ENCODE data around the gene GRAMD1A. TPM values are rescaled to one million over a fixed set of nuclear protein-coding genes. Genes with fewer than 3 reads are reported as not detected.

The GRAMD1A gene
- total and polyA plus RNA-seq, 4 donors, result 29.6 to 111 (median 64.4) TPM

DNA sequence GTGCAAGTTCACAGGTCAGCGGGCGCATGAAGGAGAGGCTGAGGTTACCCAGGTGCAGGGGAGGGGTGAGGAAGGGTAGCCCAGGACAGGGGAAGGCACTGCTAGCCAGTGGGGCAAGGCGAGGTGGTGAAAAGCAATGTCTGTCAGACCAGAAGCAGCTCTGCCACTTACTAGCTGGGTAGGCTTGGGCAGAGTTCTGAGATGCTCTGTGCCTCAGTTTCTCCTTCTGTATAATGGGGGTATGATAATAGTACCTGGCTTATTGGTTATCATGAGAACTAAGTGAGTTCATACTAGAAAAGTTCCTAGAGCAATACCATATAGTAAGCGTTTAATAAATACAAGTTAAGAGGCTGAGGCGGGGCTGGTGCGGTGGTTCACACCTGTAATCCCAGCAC lies 15.8 kb downstream of the GRAMD1A start:
- Histone ChIP-seq H3K27ac (ENCODE audit: low read depth, low read length) (no peak overlapping the region), H3K27me3 (ENCODE audit: control insufficient read depth, insufficient read depth, low read length) (no peaks in the 10 kb centered on the region), H3K36me3 (ENCODE audit: control insufficient read depth, insufficient read depth, low read length) (peaks cover 98% of the 10 kb centered on the region), H3K4me3 (ENCODE audit: low read depth, low read length) (no peak overlapping the region), H3K9me3 (ENCODE audit: control insufficient read depth, insufficient read depth, low read length) (no peaks in the 10 kb centered on the region), H3K4me1 (ENCODE audit: control insufficient read depth, insufficient read depth, low read length) (peaks cover 2% of the 10 kb centered on the region)
- WGBS (ENCODE audit: insufficient coverage), result 98% methylated on average over 5 of the region's 6 CpGs
- no peak for DNase-seq (ENCODE audit: low read depth in 4 of 6, low spot score in 6 of 6)

DNA sequence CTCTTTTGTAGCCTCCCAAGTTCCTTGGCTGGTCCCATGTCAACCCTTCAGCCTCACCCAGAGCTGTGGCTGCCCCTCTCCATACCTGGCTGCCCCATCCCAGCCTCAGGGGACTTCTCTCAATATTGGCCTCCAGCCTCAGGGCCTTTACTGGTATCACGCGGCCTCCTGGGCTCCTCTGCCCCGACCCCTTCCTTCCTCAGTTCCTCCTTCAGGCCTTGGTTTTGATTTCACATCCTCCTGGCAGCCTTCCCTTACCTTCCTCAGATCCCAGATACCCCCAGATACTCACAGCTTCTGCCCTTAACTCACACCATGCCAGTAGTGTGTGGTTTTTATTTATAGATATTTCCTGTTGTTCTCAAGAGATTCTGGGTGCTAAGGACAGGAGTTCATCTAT lies 17.4 kb downstream of the GRAMD1A start:
- WGBS (ENCODE audit: insufficient coverage), result 91% methylated on average over 3 of the region's 3 CpGs
- Histone ChIP-seq H3K36me3 (ENCODE audit: control insufficient read depth, insufficient read depth, low read length) (peaks cover 98% of the 10 kb centered on the region), H3K4me3 (ENCODE audit: low read depth, low read length) (no peak overlapping the region), H3K27ac (ENCODE audit: low read depth, low read length) (no peak overlapping the region), H3K4me1 (ENCODE audit: control insufficient read depth, insufficient read depth, low read length) (peaks cover 2% of the 10 kb centered on the region), H3K9me3 (ENCODE audit: control insufficient read depth, insufficient read depth, low read length) (no peaks in the 10 kb centered on the region), H3K27me3 (ENCODE audit: control insufficient read depth, insufficient read depth, low read length) (no peaks in the 10 kb centered on the region)
- DNase-seq (ENCODE audit: low read depth in 4 of 6, low spot score in 6 of 6), result no peak

DNA sequence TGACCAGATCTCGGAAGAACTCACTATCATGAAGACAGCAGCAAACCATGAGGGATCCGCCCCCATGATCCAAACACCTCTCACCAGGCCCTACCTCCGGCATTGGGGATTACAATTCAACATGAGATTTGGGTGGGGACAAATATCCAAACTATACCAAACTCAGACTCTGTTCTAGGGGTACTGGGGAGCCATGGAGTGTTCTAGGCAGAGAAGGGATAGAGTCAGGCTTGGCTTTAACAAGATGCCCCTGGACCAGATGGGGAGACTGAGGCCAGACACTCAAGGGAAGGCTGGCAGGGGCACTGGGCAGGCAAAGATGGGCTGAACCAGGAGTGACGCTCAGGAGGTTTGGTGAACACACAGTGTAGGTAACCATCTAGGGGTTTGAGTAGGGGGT lies 18.3 kb downstream of the GRAMD1A start:
- Histone ChIP-seq H3K4me3 (ENCODE audit: low read depth, low read length) (no peak overlapping the region), H3K27me3 (ENCODE audit: control insufficient read depth, insufficient read depth, low read length) (no peaks in the 10 kb centered on the region), H3K36me3 (ENCODE audit: control insufficient read depth, insufficient read depth, low read length) (peaks cover 98% of the 10 kb centered on the region), H3K27ac (ENCODE audit: low read depth, low read length) (no peak overlapping the region), H3K9me3 (ENCODE audit: control insufficient read depth, insufficient read depth, low read length) (no peaks in the 10 kb centered on the region), H3K4me1 (ENCODE audit: control insufficient read depth, insufficient read depth, low read length) (no peaks in the 10 kb centered on the region)
- no peak for DNase-seq (ENCODE audit: low read depth in 4 of 6, low spot score in 6 of 6)
- WGBS (ENCODE audit: insufficient coverage), result 100% methylated on average over 1 of the region's 4 CpGs

DNA sequence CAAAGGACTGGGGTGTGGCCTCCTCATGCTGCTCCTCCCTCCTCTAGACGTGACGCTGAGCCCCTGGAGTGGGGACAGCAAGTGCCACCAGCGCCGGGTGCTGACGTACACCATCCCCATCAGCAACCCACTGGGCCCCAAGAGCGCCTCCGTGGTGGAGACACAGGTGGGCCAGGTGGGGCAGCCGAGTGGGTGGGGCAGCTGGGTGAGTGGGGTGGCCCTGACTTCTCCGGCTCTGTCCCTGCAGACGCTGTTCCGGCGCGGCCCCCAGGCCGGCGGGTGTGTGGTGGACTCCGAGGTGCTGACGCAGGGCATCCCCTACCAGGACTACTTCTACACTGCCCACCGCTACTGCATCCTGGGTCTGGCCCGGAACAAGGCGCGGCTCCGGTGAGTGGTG lies 19.0 kb downstream of the GRAMD1A start:
- Histone ChIP-seq H3K4me1 (ENCODE audit: control insufficient read depth, insufficient read depth, low read length) (no peaks in the 10 kb centered on the region), H3K9me3 (ENCODE audit: control insufficient read depth, insufficient read depth, low read length) (no peaks in the 10 kb centered on the region), H3K36me3 (ENCODE audit: control insufficient read depth, insufficient read depth, low read length) (peaks cover 98% of the 10 kb centered on the region), H3K27ac (ENCODE audit: low read depth, low read length) (no peak overlapping the region), H3K4me3 (ENCODE audit: low read depth, low read length) (no peak overlapping the region), H3K27me3 (ENCODE audit: control insufficient read depth, insufficient read depth, low read length) (no peaks in the 10 kb centered on the region)
- DNase-seq (ENCODE audit: low read depth in 4 of 6, low spot score in 6 of 6), result no peak
- 92% methylated on average over 17 of the region's 22 CpGs for WGBS (ENCODE audit: insufficient coverage)

DNA sequence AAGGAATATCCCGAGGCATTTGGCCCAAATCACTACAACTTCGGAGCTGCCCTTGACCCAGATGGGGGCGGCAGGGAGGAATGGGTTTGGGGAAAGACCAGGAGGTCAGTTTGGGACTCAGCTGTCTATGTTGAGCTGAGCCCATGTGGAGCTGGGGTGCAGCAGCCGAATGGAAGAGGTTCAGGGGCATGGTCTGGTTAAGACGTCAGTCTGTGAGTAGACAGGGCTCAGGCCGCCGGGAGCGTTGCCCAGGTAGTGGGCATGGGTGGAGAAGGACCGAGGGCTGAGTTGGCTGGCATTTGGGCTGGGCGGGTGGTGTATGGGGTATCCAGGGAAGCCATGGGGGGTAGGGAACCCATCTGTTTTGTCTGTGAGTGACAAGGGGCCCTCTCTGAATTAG lies 20.9 kb downstream of the GRAMD1A start:
- peaks cover 98% of the 10 kb centered on the region for H3K36me3 ChIP-seq (ENCODE audit: control insufficient read depth, insufficient read depth, low read length)
- no peak overlapping the region for H3K4me3 ChIP-seq (ENCODE audit: low read depth, low read length)
- no peaks in the 10 kb centered on the region for H3K9me3 ChIP-seq (ENCODE audit: control insufficient read depth, insufficient read depth, low read length)
- H3K27me3 ChIP-seq (ENCODE audit: control insufficient read depth, insufficient read depth, low read length), result no peaks in the 10 kb centered on the region
- H3K4me1 ChIP-seq (ENCODE audit: control insufficient read depth, insufficient read depth, low read length), result no peaks in the 10 kb centered on the region
- DNase-seq (ENCODE audit: low read depth in 4 of 6, low spot score in 6 of 6), result no peak
- whole genome bisulfite sequencing (ENCODE audit: insufficient coverage), result 93% methylated on average over 8 of the region's 10 CpGs
- no peak overlapping the region for H3K27ac ChIP-seq (ENCODE audit: low read depth, low read length)

DNA sequence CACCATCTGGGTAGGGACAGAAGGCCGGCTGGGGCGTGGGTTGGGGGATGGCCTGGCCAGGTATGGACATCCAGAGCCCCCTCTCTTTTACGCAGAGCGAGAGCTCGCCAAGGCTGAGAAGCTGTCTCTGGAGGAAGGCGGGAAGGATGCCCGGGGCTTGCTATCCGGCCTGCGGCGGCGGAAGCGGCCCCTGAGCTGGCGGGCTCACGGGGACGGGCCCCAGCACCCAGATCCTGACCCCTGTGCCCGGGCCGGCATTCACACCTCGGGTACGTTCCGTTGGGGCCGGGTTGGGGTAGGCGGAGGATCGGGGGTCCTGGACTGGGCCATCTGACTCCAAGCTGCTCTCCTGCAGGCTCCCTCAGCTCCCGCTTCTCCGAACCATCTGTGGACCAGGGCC lies 21.5 kb downstream of the GRAMD1A start:
- Histone ChIP-seq H3K4me1 (ENCODE audit: control insufficient read depth, insufficient read depth, low read length) (no peaks in the 10 kb centered on the region), H3K27me3 (ENCODE audit: control insufficient read depth, insufficient read depth, low read length) (no peaks in the 10 kb centered on the region), H3K4me3 (ENCODE audit: low read depth, low read length) (no peak overlapping the region), H3K9me3 (ENCODE audit: control insufficient read depth, insufficient read depth, low read length) (no peaks in the 10 kb centered on the region), H3K27ac (ENCODE audit: low read depth, low read length) (no peak overlapping the region), H3K36me3 (ENCODE audit: control insufficient read depth, insufficient read depth, low read length) (peaks cover 98% of the 10 kb centered on the region)
- no peak for DNase-seq (ENCODE audit: low read depth in 4 of 6, low spot score in 6 of 6)
- WGBS (ENCODE audit: insufficient coverage), result 96% methylated on average over 25 of the region's 25 CpGs

DNA sequence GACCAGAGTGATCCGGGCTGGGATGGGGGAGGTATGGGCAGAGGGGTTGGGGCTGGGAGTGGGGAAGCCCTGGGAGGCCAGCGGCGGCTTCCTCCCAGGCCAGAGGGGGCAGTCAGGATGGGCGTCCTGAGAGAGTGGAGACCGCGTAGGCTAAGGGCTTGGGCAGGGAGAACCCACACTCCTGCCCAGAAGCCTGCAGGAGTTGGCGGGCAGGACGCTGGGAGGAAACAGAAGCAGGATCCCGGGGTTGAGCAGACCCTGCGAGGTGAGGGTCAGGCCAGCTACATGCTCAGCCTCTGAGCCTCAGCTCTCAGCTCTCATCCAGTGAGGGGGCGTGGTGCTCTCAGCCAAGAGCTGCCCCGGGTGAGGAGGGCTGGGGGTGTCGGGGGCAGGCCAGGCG lies 22.3 kb downstream of the GRAMD1A start:
- H3K4me3 ChIP-seq (ENCODE audit: low read depth, low read length), result no peak overlapping the region
- no peaks in the 10 kb centered on the region for H3K9me3 ChIP-seq (ENCODE audit: control insufficient read depth, insufficient read depth, low read length)
- no peak overlapping the region for H3K27ac ChIP-seq (ENCODE audit: low read depth, low read length)
- no peak for DNase-seq (ENCODE audit: low read depth in 4 of 6, low spot score in 6 of 6)
- H3K36me3 ChIP-seq (ENCODE audit: control insufficient read depth, insufficient read depth, low read length), result peaks cover 99% of the 10 kb centered on the region
- no peaks in the 10 kb centered on the region for H3K4me1 ChIP-seq (ENCODE audit: control insufficient read depth, insufficient read depth, low read length)
- 87% methylated on average over 10 of the region's 14 CpGs for WGBS (ENCODE audit: insufficient coverage)
- no peaks in the 10 kb centered on the region for H3K27me3 ChIP-seq (ENCODE audit: control insufficient read depth, insufficient read depth, low read length)

DNA sequence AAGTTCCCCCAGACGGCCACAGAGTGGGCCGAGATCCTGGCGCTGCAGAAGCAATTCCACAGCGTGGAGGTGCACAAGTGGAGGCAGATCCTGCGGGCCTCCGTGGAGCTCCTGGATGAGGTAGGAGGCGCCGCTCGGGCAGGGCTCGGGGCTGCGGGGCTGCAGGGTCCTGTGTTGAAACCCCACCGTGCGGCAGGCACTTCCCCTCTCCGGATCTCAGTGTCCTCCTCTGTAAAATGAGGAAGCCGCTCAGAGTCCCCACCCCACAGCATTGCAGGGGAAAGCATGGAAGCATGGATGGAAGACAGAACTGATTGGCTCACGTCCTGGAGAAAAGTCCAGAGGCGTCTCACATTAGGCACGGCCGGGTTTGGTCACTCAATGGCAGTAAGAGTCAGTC lies 23.3 kb downstream of the GRAMD1A start:
- 94% methylated on average over 12 of the region's 19 CpGs for whole genome bisulfite sequencing (ENCODE audit: insufficient coverage)
- Histone ChIP-seq H3K36me3 (ENCODE audit: control insufficient read depth, insufficient read depth, low read length) (peaks cover 98% of the 10 kb centered on the region), H3K9me3 (ENCODE audit: control insufficient read depth, insufficient read depth, low read length) (no peaks in the 10 kb centered on the region), H3K4me1 (ENCODE audit: control insufficient read depth, insufficient read depth, low read length) (no peaks in the 10 kb centered on the region), H3K4me3 (ENCODE audit: low read depth, low read length) (no peak overlapping the region), H3K27ac (ENCODE audit: low read depth, low read length) (no peak overlapping the region), H3K27me3 (ENCODE audit: control insufficient read depth, insufficient read depth, low read length) (no peaks in the 10 kb centered on the region)
- DNase-seq (ENCODE audit: low read depth in 4 of 6, low spot score in 6 of 6), result no peak

DNA sequence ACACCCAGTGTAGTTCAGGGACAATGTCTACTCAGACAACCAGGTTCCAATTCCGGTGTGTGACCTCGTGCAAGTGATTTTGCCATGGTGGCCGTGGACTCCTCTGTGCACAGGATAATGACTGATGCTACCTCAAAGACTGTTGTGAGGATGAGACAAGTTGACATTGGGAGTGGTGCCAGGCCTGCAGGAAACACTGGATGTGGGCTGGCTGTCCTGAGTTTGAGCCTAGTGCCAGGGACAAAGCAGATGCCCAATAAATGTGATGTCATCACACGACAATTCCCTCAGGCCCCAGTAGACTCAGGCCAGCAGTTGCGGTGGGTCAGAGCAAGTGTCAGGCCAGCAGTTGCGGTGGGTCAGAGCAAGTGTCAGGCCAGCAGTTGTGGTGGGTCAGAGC lies 24.0 kb downstream of the GRAMD1A start:
- no peaks in the 10 kb centered on the region for H3K27me3 ChIP-seq (ENCODE audit: control insufficient read depth, insufficient read depth, low read length)
- H3K4me1 ChIP-seq (ENCODE audit: control insufficient read depth, insufficient read depth, low read length), result no peaks in the 10 kb centered on the region
- DNase-seq (ENCODE audit: low read depth in 4 of 6, low spot score in 6 of 6), result no peak
- H3K27ac ChIP-seq (ENCODE audit: low read depth, low read length), result no peak overlapping the region
- no peaks in the 10 kb centered on the region for H3K9me3 ChIP-seq (ENCODE audit: control insufficient read depth, insufficient read depth, low read length)
- H3K4me3 ChIP-seq (ENCODE audit: low read depth, low read length), result no peak overlapping the region
- WGBS (ENCODE audit: insufficient coverage), result 92% methylated on average over 6 of the region's 6 CpGs
- H3K36me3 ChIP-seq (ENCODE audit: control insufficient read depth, insufficient read depth, low read length), result peaks cover 91% of the 10 kb centered on the region

DNA sequence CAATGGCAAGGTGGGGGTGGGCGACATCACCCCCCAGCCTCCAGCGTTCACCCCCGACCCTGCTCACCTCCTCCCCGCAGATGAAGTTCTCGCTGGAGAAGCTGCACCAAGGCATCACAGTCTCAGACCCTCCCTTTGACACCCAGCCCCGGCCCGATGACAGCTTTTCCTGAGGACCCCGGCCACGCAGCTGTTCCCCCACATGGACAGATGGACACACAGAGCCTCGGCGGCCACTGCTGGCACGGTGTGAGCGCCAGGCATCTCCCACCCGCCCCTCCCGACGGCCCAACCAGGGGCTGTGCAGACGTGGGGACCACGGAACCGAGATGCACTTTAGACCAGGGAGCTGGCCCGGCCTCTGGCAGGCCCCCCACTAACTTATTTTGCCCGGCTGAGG lies 25.8 kb downstream of the GRAMD1A start:
- no peaks in the 10 kb centered on the region for H3K9me3 ChIP-seq (ENCODE audit: control insufficient read depth, insufficient read depth, low read length)
- H3K36me3 ChIP-seq (ENCODE audit: control insufficient read depth, insufficient read depth, low read length), result peaks cover 73% of the 10 kb centered on the region
- H3K27me3 ChIP-seq (ENCODE audit: control insufficient read depth, insufficient read depth, low read length), result peaks cover 3% of the 10 kb centered on the region
- H3K4me3 ChIP-seq (ENCODE audit: low read depth, low read length), result no peak overlapping the region
- H3K4me1 ChIP-seq (ENCODE audit: control insufficient read depth, insufficient read depth, low read length), result peaks cover 6% of the 10 kb centered on the region
- WGBS (ENCODE audit: insufficient coverage), result 84% methylated on average over 13 of the region's 21 CpGs
- H3K27ac ChIP-seq (ENCODE audit: low read depth, low read length), result no peak overlapping the region
- no peak for DNase-seq (ENCODE audit: low read depth in 4 of 6, low spot score in 6 of 6)

Measured in spinal cord (tissue), 10 donors.